Mesothelial cell of epicardium (in vitro differentiated cells): ENCODE data around the gene OPTC. TPM values are rescaled to one million over a fixed set of nuclear protein-coding genes. Genes with fewer than 3 reads are reported as not detected.
"Not testable (repeated sequence)": the region's sequence is repeated elsewhere in the genome, so short reads cannot be mapped to it uniquely, and the experiment has no call there.

Experiments used
- DNase-seq, 2 experiments: peaks; one replicate each; pipeline ENCODE4 v3.0.0; 2021; ENCODE audit warnings: low spot score in 2 of 2; ENCODE audit not compliant: unreplicated experiment in 2 of 2
- H3K27ac Mint-ChIP-seq: 2 replicates; pipeline ENCODE4 v1.8.0; 2021; ENCODE audit warnings: mixed read lengths
- H3K27me3 Mint-ChIP-seq: 2 replicates; pipeline ENCODE4 v1.8.0; 2021; ENCODE audit warnings: low read depth, mixed read lengths
- H3K36me3 Mint-ChIP-seq: 2 replicates; pipeline ENCODE4 v1.8.0; 2021; ENCODE audit warnings: mixed read lengths
- H3K4me1 Mint-ChIP-seq: 2 replicates; pipeline ENCODE4 v1.8.0; 2021; ENCODE audit warnings: mixed read lengths
- H3K4me3 Mint-ChIP-seq: 2 replicates; pipeline ENCODE4 v1.8.0; 2021; ENCODE audit warnings: mild to moderate bottlenecking, moderate library complexity, mixed read lengths
- H3K9me3 Mint-ChIP-seq: 2 replicates; pipeline ENCODE4 v1.8.0; 2021; ENCODE audit warnings: mixed read lengths
- CTCF ChIP-seq: fragments of 200-600 bp; sonication (generic); IDR thresholded peaks from one replicate; pipeline ENCODE4 v1.5.0; 2021; ENCODE audit warnings: antibody characterized with exemption; ENCODE audit not compliant: unreplicated experiment
- total RNA-seq: library from RNA; stranded (reverse); gene quantifications from 3 replicates; pipeline ENCODE4 v1.2.1, GENCODE V29; 2021

Gene OPTC
- total RNA-seq, 1 donor from 2014 or later, result not detected

GRCh38 chr1:203465948-203466347 is 28.0 kb upstream of the OPTC start:
- DNase-seq, result no peak
- H3K36me3 Mint-ChIP-seq, result no peaks in the 10 kb centered on the region
- H3K9me3 Mint-ChIP-seq, result no peaks in the 10 kb centered on the region
- H3K4me3 Mint-ChIP-seq, result no peak overlapping the region
- peaks cover 45% of the 10 kb centered on the region for H3K4me1 Mint-ChIP-seq
- no peak for TF ChIP-seq CTCF
- H3K27me3 Mint-ChIP-seq, result peaks cover 4% of the 10 kb centered on the region
- peak overlapping the region; percentile 94 for H3K27ac Mint-ChIP-seq

- DNase-seq, H3K27me3 Mint-ChIP-seq, H3K9me3 Mint-ChIP-seq, H3K4me3 Mint-ChIP-seq, H3K36me3 Mint-ChIP-seq: not testable (repeated sequence)
- Mint-ChIP-seq H3K4me1 (peaks cover 45% of the 10 kb centered on the region), H3K27ac (peak overlapping the region; percentile 49)
These were observed 26.9 kb upstream of the OPTC start for GRCh38 chr1:203466906-203467549.

- H3K4me1 Mint-ChIP-seq, result peaks cover 45% of the 10 kb centered on the region
- no peaks in the 10 kb centered on the region for H3K36me3 Mint-ChIP-seq
- no peaks in the 10 kb centered on the region for H3K9me3 Mint-ChIP-seq
- H3K27me3 Mint-ChIP-seq, result peaks cover under 1% of the 10 kb centered on the region
- H3K27ac Mint-ChIP-seq, result peak overlapping the region; percentile 35
- no peak overlapping the region for H3K4me3 Mint-ChIP-seq
- DNase-seq, result no peak
- TF ChIP-seq CTCF, result no peak
These were observed 26.4 kb upstream of the OPTC start for GRCh38 chr1:203467550-203467921.

- H3K9me3 Mint-ChIP-seq, result no peaks in the 10 kb centered on the region
- no peak for TF ChIP-seq CTCF
- H3K27ac Mint-ChIP-seq, result no peak overlapping the region
- H3K4me1 Mint-ChIP-seq, result peaks cover 41% of the 10 kb centered on the region
- H3K27me3 Mint-ChIP-seq, result peaks cover 1% of the 10 kb centered on the region
- H3K4me3 Mint-ChIP-seq, result no peak overlapping the region
- no peak for DNase-seq
- no peaks in the 10 kb centered on the region for H3K36me3 Mint-ChIP-seq
These were observed 25.6 kb upstream of the OPTC start for GRCh38 chr1:203468326-203468725.

GRCh38 chr1:203470240-203470639 is 23.7 kb upstream of the OPTC start:
- Mint-ChIP-seq H3K36me3 (no peaks in the 10 kb centered on the region), H3K27me3 (peaks cover 1% of the 10 kb centered on the region), H3K27ac (peak overlapping the region; percentile 56), H3K4me1 (peaks cover 30% of the 10 kb centered on the region), H3K9me3 (no peaks in the 10 kb centered on the region), H3K4me3 (no peak overlapping the region)
- TF ChIP-seq CTCF, result no peak
- no peak for DNase-seq

GRCh38 chr1:203471841-203472240 is 22.1 kb upstream of the OPTC start:
- H3K9me3 Mint-ChIP-seq, result no peaks in the 10 kb centered on the region
- H3K27ac Mint-ChIP-seq, result no peak overlapping the region
- no peak for TF ChIP-seq CTCF
- peaks cover 1% of the 10 kb centered on the region for H3K27me3 Mint-ChIP-seq
- DNase-seq, result no peak
- H3K4me1 Mint-ChIP-seq, result peaks cover 25% of the 10 kb centered on the region
- H3K4me3 Mint-ChIP-seq, result no peak overlapping the region
- H3K36me3 Mint-ChIP-seq, result no peaks in the 10 kb centered on the region
